GM21528 (cell line): ENCODE data around the gene TFAP2C.
"Not testable (repeated sequence)": the region's sequence is repeated elsewhere in the genome, so short reads cannot be mapped to it uniquely, and the experiment has no call there.

Experiments used
- ATAC-seq: cut with Tn5 transposase; IDR thresholded peaks from one replicate; pipeline ENCODE4 v1.9.1; 2021; ENCODE audit warnings: mild to moderate bottlenecking, moderate library complexity; ENCODE audit not compliant: unreplicated experiment, low FRiP score

Gene TFAP2C

GRCh38 chr20:56614196-56614595, 14.9 kb upstream of the TFAP2C start:
- no peak for ATAC-seq

- ATAC-seq = no peak
These were observed 12.4 kb upstream of the TFAP2C start for GRCh38 chr20:56616716-56617115.

- no peak for ATAC-seq
These were observed 11.6 kb upstream of the TFAP2C start for GRCh38 chr20:56617489-56617888.

- no peak for ATAC-seq
These were observed 7.4 kb upstream of the TFAP2C start for GRCh38 chr20:56621730-56622129.

- not testable (repeated sequence) for ATAC-seq
These were observed 5.2 kb upstream of the TFAP2C start for GRCh38 chr20:56623930-56624329.

- no peak for ATAC-seq
These were observed 4.1 kb upstream of the TFAP2C start for GRCh38 chr20:56624786-56625681.

GRCh38 chr20:56625837-56626236, 3.3 kb upstream of the TFAP2C start:
- ATAC-seq = no peak

- no peak for ATAC-seq
These were observed 2.6 kb upstream of the TFAP2C start for GRCh38 chr20:56626367-56627121.

- no peak for ATAC-seq
These were observed 1.7 kb upstream of the TFAP2C start for GRCh38 chr20:56627122-56628014.

- ATAC-seq = no peak
These were observed 862 bp upstream of the TFAP2C start for GRCh38 chr20:56628015-56628872.

GRCh38 chr20:56629464-56630085, 469 bp downstream of the TFAP2C start:
- no peak for ATAC-seq

GRCh38 chr20:56630086-56630493, 984 bp downstream of the TFAP2C start:
- ATAC-seq = no peak

GRCh38 chr20:56630506-56631317, 1.6 kb downstream of the TFAP2C start:
- ATAC-seq = no peak

GRCh38 chr20:56631318-56631989, 2.3 kb downstream of the TFAP2C start:
- ATAC-seq = no peak

- ATAC-seq = no peak
These were observed 2.9 kb downstream of the TFAP2C start for GRCh38 chr20:56631990-56632327.

- ATAC-seq = no peak
These were observed 5.2 kb downstream of the TFAP2C start for GRCh38 chr20:56634307-56634706.

- ATAC-seq = no peak
These were observed 5.8 kb downstream of the TFAP2C start for GRCh38 chr20:56634735-56635385.

GRCh38 chr20:56636716-56637115, 7.6 kb downstream of the TFAP2C start:
- ATAC-seq = no peak
